Body of pancreas (tissue), 4 donors: Measurements from ENCODE around the gene MCAT. TPM values are rescaled to one million over a fixed set of nuclear protein-coding genes. Genes with fewer than 3 reads are reported as not detected.

Source experiments
- ATAC-seq: fragments of 150-250 bp; one replicate; pipeline ENCODE4 v1.9.1; 2016
- DNase-seq, 4 donors: peaks; one replicate each; pipeline ENCODE4 v3.0.0-alpha.2; 2019
- H3K27ac ChIP-seq, 4 donors: fragments of 200-600 bp; sonication (generic); 1 replicate in 3 of 4; 2 replicates in 1 of 4; pipeline versions ENCODE4 v1.5.1 to v1.6.1; 2016 to 2019; ENCODE audit warnings: mild to moderate bottlenecking in 1 of 4, mixed read lengths in 1 of 4, moderate library complexity in 1 of 4
- H3K27me3 ChIP-seq, 2 donors: fragments of 200-600 bp; sonication (generic); one replicate each; pipeline ENCODE4 v1.6.0; 2016; ENCODE audit warnings: mild to moderate bottlenecking in 1 of 2
- H3K36me3 ChIP-seq, 2 donors: fragments of 200-600 bp; sonication (generic); replicated peaks in 1 of 2; 2 replicates each; pipeline ENCODE4 v1.5.1; 2016; ENCODE audit warnings: low read depth in 2 of 2; ENCODE audit not compliant: insufficient read depth in 1 of 2
- H3K4me1 ChIP-seq: fragments of 200-600 bp; sonication (generic); one replicate; pipeline ENCODE4 v1.6.0; 2016
- H3K4me3 ChIP-seq, 2 donors: fragments of 200-600 bp; sonication (generic); 1 replicate in 1 of 2; 2 replicates in 1 of 2; pipeline ENCODE4 v1.5.1; 2016 to 2019
- H3K9me3 ChIP-seq, 3 donors: fragments of 200-600 bp; sonication (generic); 1 replicate in 2 of 3; 2 replicates in 1 of 3; pipeline ENCODE4 v1.5.1; 2016
- POLR2A ChIP-seq, 3 donors: fragments of 450-650 bp; IDR thresholded peaks; one replicate each; pipeline ENCODE4 v1.6.1; 2016; ENCODE audit warnings: antibody characterized with exemption in 3 of 3, mild to moderate bottlenecking in 2 of 3
- WGBS, 2 donors: methylation state at CpG; one replicate each; pipeline ENCODE4 v1.1.5; 2017; 5-methylcytosine and 5-hydroxymethylcytosine counted together
- intact Hi-C: fragments of 100-400 bp; cut with DNase I; formaldehyde crosslinking; loops from one replicate; pipeline ENCODE4 v1.15.1; 2023
- total RNA-seq, 2 donors: library from RNA; depleted of rRNA; stranded (reverse); fragments of >200 nt; gene quantifications; one replicate each; pipeline ENCODE4 v1.1.0, GENCODE V29; 2016
- TF ChIP-seq, protein P1 (sequence below), 7 experiments: fragments of 450-650 bp in 4 of 7; fragments of 200-600 bp in 3 of 7; sonication (generic) in 3 of 7; IDR thresholded peaks; one replicate each; pipeline ENCODE4 v1.5.1; 2016 to 2019; ENCODE audit warnings: antibody characterized with exemption in 7 of 7

The MCAT gene
- total RNA-seq, 2 donors from 2014 or later: 28.8 to 50.8 TPM

DNA sequence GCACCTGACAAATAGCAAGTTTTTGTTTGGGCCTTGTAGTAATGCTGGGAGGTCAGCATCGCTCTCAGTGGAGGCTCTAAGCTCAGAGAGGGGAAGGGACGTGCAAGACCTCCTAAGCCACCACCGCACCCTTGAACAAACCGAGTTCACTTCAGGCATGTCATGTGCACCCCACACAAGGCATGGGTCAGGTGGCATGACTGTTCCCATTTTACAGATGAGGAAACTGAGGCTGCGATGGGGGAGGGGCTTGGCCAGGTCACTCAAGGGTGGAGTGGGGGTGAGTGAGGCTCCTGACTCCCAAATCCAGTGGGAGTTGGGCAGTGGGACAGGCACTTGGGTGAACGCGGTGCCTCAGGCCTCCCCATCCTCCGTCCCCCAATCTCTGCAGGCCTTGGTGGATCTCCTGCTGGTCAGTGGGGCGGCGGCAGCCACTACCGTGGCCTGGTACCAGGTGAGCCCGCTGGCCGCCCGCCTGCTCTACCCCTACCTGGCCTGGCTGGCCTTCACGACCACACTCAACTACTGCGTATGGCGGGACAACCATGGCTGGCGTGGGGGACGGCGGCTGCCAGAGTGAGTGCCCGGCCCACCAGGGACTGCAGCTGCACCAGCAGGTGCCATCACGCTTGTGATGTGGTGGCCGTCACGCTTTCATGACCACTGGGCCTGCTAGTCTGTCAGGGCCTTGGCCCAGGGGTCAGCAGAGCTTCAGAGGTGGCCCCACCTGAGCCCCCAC lies 19.4 kb upstream of the MCAT start:
- Histone ChIP-seq H3K27ac (no peak overlapping the region), H3K4me3 (no peak overlapping the region), H3K36me3 (no peaks in the 10 kb centered on the region), H3K27me3 (no peaks in the 10 kb centered on the region), H3K9me3 (no peaks in the 10 kb centered on the region), H3K4me1 (peaks cover 13% of the 10 kb centered on the region)
- intact Hi-C loops: no loop called here
- ATAC-seq (no peak), DNase-seq (no peak)
- WGBS, 2 donors: 90 to 97% methylated on average over 4 to 21 of the region's 24 CpGs
- TF ChIP-seq POLR2A (IDR thresholded peaks at IDR 0.05): no peak
- TF ChIP-seq, protein P1, sequence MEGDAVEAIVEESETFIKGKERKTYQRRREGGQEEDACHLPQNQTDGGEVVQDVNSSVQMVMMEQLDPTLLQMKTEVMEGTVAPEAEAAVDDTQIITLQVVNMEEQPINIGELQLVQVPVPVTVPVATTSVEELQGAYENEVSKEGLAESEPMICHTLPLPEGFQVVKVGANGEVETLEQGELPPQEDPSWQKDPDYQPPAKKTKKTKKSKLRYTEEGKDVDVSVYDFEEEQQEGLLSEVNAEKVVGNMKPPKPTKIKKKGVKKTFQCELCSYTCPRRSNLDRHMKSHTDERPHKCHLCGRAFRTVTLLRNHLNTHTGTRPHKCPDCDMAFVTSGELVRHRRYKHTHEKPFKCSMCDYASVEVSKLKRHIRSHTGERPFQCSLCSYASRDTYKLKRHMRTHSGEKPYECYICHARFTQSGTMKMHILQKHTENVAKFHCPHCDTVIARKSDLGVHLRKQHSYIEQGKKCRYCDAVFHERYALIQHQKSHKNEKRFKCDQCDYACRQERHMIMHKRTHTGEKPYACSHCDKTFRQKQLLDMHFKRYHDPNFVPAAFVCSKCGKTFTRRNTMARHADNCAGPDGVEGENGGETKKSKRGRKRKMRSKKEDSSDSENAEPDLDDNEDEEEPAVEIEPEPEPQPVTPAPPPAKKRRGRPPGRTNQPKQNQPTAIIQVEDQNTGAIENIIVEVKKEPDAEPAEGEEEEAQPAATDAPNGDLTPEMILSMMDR (IDR thresholded peaks at IDR 0.05): no peak

DNA sequence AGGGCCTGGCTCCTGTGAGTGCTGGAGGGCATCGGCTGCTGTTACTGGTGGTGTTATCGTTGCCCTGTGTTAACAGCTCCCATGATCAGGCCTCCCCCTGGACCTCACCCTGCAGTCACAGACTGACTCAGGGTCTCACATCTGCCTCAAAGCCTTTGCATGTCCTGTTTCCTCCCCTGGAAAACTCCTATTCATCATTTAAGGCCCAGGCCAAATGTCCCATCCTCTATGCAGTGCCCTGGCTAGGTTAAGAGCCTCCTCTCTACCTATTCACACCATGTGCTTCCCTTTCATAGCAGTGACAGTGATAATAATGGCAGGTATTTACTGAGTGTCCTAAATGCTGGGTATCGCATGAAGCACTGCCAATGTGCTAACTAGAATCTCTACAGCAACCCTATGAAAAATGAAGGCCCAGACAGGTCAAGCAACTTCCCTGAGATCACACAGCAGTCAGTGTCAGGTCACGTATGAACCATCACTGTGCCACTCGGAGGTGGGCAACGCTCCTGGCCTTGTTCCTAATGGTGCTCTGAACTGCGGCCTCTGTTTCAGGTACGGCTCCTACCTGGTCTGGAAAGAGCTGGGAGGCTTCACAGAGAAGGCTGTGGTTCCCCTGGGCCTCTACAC lies 17.4 kb upstream of the MCAT start:
- no peak for TF ChIP-seq POLR2A (IDR thresholded peaks at IDR 0.05)
- TF ChIP-seq, protein P1 (IDR thresholded peaks at IDR 0.05): no peak
- peaks cover 13% of the 10 kb centered on the region for H3K4me1 ChIP-seq
- no peaks in the 10 kb centered on the region for H3K27me3 ChIP-seq
- DNase-seq: no peak
- peak overlapping the region in 2 of 4 donors; percentile 9 to 46 for H3K27ac ChIP-seq
- H3K4me3 ChIP-seq: no peak overlapping the region
- H3K9me3 ChIP-seq: no peaks in the 10 kb centered on the region
- WGBS, 2 donors: 89 to 98% methylated on average over 7 to 8 of the region's 8 CpGs
- ATAC-seq: no peak
- H3K36me3 ChIP-seq: no peaks in the 10 kb centered on the region
- intact Hi-C loops: no loop called here

DNA sequence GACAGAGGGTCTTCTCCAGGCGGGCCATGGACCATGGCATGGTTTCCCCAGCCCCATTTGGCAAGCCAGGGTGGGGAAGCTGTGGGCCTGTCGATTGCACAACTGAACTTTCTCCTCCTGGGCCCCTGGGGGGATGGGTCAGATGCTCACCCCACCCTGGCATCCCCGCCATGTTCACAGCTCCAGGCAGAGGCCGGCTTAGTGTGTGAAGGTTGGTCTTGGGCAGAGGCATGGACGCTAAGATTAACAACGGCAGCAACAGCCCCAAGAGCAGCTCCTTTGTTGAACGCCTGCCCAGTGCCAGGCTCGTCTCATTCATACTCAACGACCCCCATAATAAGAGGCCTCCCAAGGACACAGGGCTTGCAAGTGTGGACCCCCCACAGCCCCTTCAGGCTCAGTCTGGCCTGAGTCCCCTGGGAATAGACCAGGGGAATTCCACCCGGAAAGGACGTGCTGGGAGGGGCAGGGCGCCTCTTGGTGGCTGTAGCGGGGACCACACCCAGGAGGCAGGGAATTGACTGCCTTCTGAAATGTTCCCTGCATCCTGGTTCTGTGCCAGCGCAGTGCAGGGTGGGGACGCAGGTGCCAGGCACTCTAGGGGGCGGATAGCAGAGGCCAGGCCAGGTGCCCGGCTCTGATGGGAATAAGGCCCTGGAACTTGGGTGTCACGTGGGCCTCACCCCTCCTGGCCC lies 16.4 kb upstream of the MCAT start:
- peak overlapping the region in 3 of 4 donors; percentile 9 to 46 (median 26) for H3K27ac ChIP-seq
- no peaks in the 10 kb centered on the region for H3K9me3 ChIP-seq
- intact Hi-C loops: no loop called here
- no peaks in the 10 kb centered on the region for H3K27me3 ChIP-seq
- no peaks in the 10 kb centered on the region for H3K36me3 ChIP-seq
- TF ChIP-seq, protein P1 (IDR thresholded peaks at IDR 0.05): peak in 4 of 7 experiments; percentile 29 to 48 (median 40)
- no peak for TF ChIP-seq POLR2A (IDR thresholded peaks at IDR 0.05)
- H3K4me3 ChIP-seq: no peak overlapping the region
- peak; percentile 71 for ATAC-seq
- peaks cover 13% of the 10 kb centered on the region for H3K4me1 ChIP-seq
- WGBS, 2 donors: 52 to 75% methylated on average over 10 to 17 of the region's 18 CpGs
- DNase-seq: peak; percentile 54 to 67 (median 61)

DNA sequence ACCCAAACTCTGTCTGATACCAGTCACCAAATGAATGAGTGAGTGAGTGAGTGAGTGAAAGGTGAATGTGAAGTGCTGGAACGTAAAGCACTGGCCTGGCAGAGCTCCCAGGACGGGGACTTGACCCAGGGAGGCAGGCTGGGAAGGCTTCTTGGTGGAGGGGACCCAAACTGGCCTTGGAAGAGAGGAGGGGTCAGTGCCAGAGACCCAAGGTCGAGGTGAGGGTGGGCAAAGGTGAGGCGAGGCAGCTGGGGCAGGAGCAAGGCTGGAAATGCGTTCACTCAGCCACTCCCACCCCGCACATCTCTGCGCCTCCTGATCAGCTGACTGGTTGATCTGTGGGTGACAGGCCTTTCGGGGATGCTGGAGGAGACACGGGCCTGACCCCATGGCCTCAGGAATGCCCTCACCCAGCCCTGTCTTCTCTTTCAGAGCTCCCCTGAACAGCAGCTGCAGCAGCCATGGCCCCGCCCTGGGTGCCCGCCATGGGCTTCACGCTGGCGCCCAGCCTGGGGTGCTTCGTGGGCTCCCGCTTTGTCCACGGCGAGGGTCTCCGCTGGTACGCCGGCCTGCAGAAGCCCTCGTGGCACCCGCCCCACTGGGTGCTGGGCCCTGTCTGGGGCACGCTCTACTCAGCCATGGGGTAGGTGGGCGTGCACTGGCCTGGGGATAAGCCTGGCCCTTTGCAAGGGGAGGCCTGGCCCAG lies 15.7 kb upstream of the MCAT start:
- no peaks in the 10 kb centered on the region for H3K27me3 ChIP-seq
- H3K27ac ChIP-seq: peak overlapping the region in 1 of 4 donors; percentile 46
- H3K9me3 ChIP-seq: no peaks in the 10 kb centered on the region
- intact Hi-C loops: no loop called here
- H3K4me1 ChIP-seq: peaks cover 13% of the 10 kb centered on the region
- WGBS, 2 donors: 86 to 89% methylated on average over 13 to 22 of the region's 24 CpGs
- H3K36me3 ChIP-seq: no peaks in the 10 kb centered on the region
- no peak for ATAC-seq
- DNase-seq: no peak
- TF ChIP-seq, protein P1 (IDR thresholded peaks at IDR 0.05): no peak
- no peak for TF ChIP-seq POLR2A (IDR thresholded peaks at IDR 0.05)
- H3K4me3 ChIP-seq: no peak overlapping the region
